Nephron progenitor cell (in vitro differentiated cells): ENCODE results near the gene ZNF608.

Experiments
- DNase-seq: peaks from one replicate; pipeline ENCODE4 v3.0.0; 2021
- H3K27ac Mint-ChIP-seq: 2 replicates; pipeline ENCODE4 v1.8.0; 2021; ENCODE audit warnings: mild to moderate bottlenecking, moderate library complexity, mixed read lengths
- H3K27me3 Mint-ChIP-seq: 2 replicates; pipeline ENCODE4 v1.8.0; 2021; ENCODE audit warnings: mild to moderate bottlenecking, low read depth, mixed read lengths; ENCODE audit not compliant: poor library complexity
- H3K36me3 Mint-ChIP-seq: 2 replicates; pipeline ENCODE4 v1.8.0; 2021; ENCODE audit warnings: low read depth, mixed read lengths
- H3K4me1 Mint-ChIP-seq: 2 replicates; pipeline ENCODE4 v1.8.0; 2021; ENCODE audit warnings: mixed read lengths
- H3K4me3 Mint-ChIP-seq: 2 replicates; pipeline ENCODE4 v1.8.0; 2021; ENCODE audit warnings: mild to moderate bottlenecking, moderate library complexity, mixed read lengths
- H3K9me3 Mint-ChIP-seq: 2 replicates; pipeline ENCODE4 v1.8.0; 2021; ENCODE audit warnings: mild to moderate bottlenecking, moderate library complexity, mixed read lengths
- TF ChIP-seq, protein P1 (sequence below): fragments of 200-600 bp; sonication (generic); IDR thresholded peaks from 2 replicates; pipeline ENCODE4 v1.5.0; 2021; ENCODE audit warnings: antibody characterized with exemption

The ZNF608 gene

GRCh38 chr5:124719113-124719967 is 27.1 kb downstream of the ZNF608 start:
- no peak for DNase-seq
- Mint-ChIP-seq H3K27ac (peak overlapping the region; percentile 22), H3K27me3 (no peaks in the 10 kb centered on the region), H3K4me3 (no peak overlapping the region), H3K4me1 (peaks cover 60% of the 10 kb centered on the region), H3K36me3 (peaks cover 39% of the 10 kb centered on the region), H3K9me3 (no peaks in the 10 kb centered on the region)
- TF ChIP-seq, protein P1, sequence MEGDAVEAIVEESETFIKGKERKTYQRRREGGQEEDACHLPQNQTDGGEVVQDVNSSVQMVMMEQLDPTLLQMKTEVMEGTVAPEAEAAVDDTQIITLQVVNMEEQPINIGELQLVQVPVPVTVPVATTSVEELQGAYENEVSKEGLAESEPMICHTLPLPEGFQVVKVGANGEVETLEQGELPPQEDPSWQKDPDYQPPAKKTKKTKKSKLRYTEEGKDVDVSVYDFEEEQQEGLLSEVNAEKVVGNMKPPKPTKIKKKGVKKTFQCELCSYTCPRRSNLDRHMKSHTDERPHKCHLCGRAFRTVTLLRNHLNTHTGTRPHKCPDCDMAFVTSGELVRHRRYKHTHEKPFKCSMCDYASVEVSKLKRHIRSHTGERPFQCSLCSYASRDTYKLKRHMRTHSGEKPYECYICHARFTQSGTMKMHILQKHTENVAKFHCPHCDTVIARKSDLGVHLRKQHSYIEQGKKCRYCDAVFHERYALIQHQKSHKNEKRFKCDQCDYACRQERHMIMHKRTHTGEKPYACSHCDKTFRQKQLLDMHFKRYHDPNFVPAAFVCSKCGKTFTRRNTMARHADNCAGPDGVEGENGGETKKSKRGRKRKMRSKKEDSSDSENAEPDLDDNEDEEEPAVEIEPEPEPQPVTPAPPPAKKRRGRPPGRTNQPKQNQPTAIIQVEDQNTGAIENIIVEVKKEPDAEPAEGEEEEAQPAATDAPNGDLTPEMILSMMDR: no peak

DNA sequence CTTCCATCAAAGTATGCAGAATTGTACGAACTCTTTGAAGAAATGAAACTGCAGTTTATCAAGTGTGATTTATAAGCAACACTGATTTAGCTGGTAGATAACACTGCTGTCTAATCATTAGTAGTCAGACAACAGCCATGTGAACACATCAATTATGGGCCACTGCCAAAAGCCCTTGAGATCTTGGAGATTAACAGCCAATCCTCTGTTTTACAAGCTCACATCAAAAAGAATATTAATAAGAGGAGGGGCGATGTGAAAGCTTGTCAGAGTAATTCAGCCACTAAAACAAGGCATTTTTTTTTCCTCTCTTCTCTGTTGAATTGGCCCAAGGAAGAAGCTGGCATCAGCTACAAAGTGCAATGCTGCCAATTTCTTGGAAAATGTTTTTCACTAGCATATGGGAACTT is 28.1 kb downstream of the ZNF608 start:
- peaks cover 42% of the 10 kb centered on the region for H3K36me3 Mint-ChIP-seq
- H3K27me3 Mint-ChIP-seq: no peaks in the 10 kb centered on the region
- no peak overlapping the region for H3K4me3 Mint-ChIP-seq
- peaks cover 65% of the 10 kb centered on the region for H3K4me1 Mint-ChIP-seq
- no peaks in the 10 kb centered on the region for H3K9me3 Mint-ChIP-seq
- peak overlapping the region; percentile 93 for H3K27ac Mint-ChIP-seq
- TF ChIP-seq, protein P1: no peak
- DNase-seq: no peak

- no peak overlapping the region for H3K27ac Mint-ChIP-seq
These were observed 30.3 kb downstream of the ZNF608 start for GRCh38 chr5:124716169-124716568.

DNA sequence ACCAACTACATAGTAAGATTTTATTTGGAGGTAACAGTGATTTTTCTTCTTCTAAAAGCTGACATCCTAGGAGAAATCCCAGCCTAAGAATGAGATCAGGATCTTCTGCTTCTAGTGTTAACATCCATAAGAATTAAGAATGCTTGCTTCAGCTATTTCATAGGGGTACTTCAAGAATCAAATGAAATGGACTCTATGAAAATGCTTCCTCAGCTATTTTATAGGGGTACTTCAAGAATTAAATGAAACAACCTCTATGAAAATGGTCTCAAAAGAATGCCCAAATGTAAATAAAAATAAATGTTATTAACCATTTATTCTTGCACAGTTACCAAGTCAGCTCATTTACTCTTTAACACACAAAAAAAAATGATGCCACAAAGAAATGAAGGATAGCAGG is 31.5 kb downstream of the ZNF608 start:
- no peaks in the 10 kb centered on the region for H3K9me3 Mint-ChIP-seq
- H3K36me3 Mint-ChIP-seq: peaks cover 65% of the 10 kb centered on the region
- H3K4me1 Mint-ChIP-seq: peaks cover 67% of the 10 kb centered on the region
- H3K27me3 Mint-ChIP-seq: no peaks in the 10 kb centered on the region
- DNase-seq: no peak
- H3K27ac Mint-ChIP-seq: no peak overlapping the region
- TF ChIP-seq, protein P1: no peak
- H3K4me3 Mint-ChIP-seq: no peak overlapping the region

More at GRCh38 chr5:124716169-124716568, 30.3 kb downstream of the ZNF608 start:
- TF ChIP-seq, protein P1: no peak
- DNase-seq: no peak
- Mint-ChIP-seq H3K4me3 (no peak overlapping the region), H3K36me3 (peaks cover 60% of the 10 kb centered on the region), H3K4me1 (peaks cover 67% of the 10 kb centered on the region), H3K9me3 (no peaks in the 10 kb centered on the region), H3K27me3 (no peaks in the 10 kb centered on the region)

DNA sequence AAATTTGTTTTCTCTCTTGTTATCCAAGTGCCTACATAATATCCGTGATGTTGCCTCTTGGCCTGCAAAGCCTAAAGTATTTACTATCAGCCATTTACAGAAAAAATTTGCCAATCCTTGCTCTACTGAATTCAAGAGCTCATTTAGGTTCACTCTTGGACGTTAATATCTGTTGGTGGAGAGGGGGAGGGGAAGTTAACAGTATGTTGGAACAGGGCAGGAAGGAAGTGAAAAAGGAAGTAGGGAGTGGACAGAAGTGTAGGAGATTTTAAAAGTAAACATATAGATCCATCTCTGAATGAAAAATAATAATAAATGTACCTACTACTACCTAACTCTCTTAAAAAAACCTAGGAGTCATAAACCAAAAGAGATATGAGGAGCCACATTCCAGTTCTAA is 32.8 kb downstream of the ZNF608 start:
- Mint-ChIP-seq H3K27ac (peak overlapping the region; percentile 3), H3K27me3 (no peaks in the 10 kb centered on the region), H3K4me3 (no peak overlapping the region), H3K4me1 (peaks cover 69% of the 10 kb centered on the region), H3K36me3 (peaks cover 65% of the 10 kb centered on the region), H3K9me3 (no peaks in the 10 kb centered on the region)
- TF ChIP-seq, protein P1: no peak
- DNase-seq: no peak
